ENCODE results near the gene INPP5D. TPM values are rescaled to one million over a fixed set of nuclear protein-coding genes. Genes with fewer than 3 reads are reported as not detected.

INPP5D gene
- total RNA-seq, 1 experiment from 2014 or later: 2.6 TPM

- Histone ChIP-seq H3K4me1 (replicated peaks) (no peaks in the 10 kb centered on the region), H3K4me3 (no peak overlapping the region), H3K9me3 (replicated peaks) (no peaks in the 10 kb centered on the region), H3K27me3 (replicated peaks) (no peaks in the 10 kb centered on the region), H3K36me3 (no peaks in the 10 kb centered on the region), H3K27ac (no peak overlapping the region)
- no peak for DNase-seq (ENCODE audit: low read depth in 1 of 2, low spot score in 2 of 2)
Measured at GRCh38 chr2:233201258-233202013, 141.3 kb downstream of the INPP5D start.

- H3K27me3 ChIP-seq (replicated peaks): no peaks in the 10 kb centered on the region
- H3K9me3 ChIP-seq (replicated peaks): no peaks in the 10 kb centered on the region
- no peaks in the 10 kb centered on the region for H3K36me3 ChIP-seq
- no peak overlapping the region for H3K4me3 ChIP-seq
- H3K4me1 ChIP-seq (replicated peaks): peaks cover 3% of the 10 kb centered on the region
- no peak for DNase-seq (ENCODE audit: low read depth in 1 of 2, low spot score in 2 of 2)
- no peak overlapping the region for H3K27ac ChIP-seq
Measured at GRCh38 chr2:233202531-233202944, 142.4 kb downstream of the INPP5D start.

- H3K36me3 ChIP-seq: no peaks in the 10 kb centered on the region
- DNase-seq (ENCODE audit: low read depth in 1 of 2, low spot score in 2 of 2): no peak
- no peaks in the 10 kb centered on the region for H3K27me3 ChIP-seq (replicated peaks)
- no peak overlapping the region for H3K4me3 ChIP-seq
- H3K27ac ChIP-seq: no peak overlapping the region
- H3K4me1 ChIP-seq (replicated peaks): peaks cover 8% of the 10 kb centered on the region
- no peaks in the 10 kb centered on the region for H3K9me3 ChIP-seq (replicated peaks)
Measured at GRCh38 chr2:233203060-233203459, 142.9 kb downstream of the INPP5D start.

- Histone ChIP-seq H3K4me3 (no peak overlapping the region), H3K9me3 (replicated peaks) (no peaks in the 10 kb centered on the region), H3K36me3 (no peaks in the 10 kb centered on the region), H3K27ac (no peak overlapping the region), H3K4me1 (replicated peaks) (peaks cover 21% of the 10 kb centered on the region), H3K27me3 (replicated peaks) (no peaks in the 10 kb centered on the region)
- no peak for DNase-seq (ENCODE audit: low read depth in 1 of 2, low spot score in 2 of 2)
Measured at GRCh38 chr2:233204286-233204936, 144.3 kb downstream of the INPP5D start.

- no peaks in the 10 kb centered on the region for H3K36me3 ChIP-seq
- no peaks in the 10 kb centered on the region for H3K27me3 ChIP-seq (replicated peaks)
- H3K27ac ChIP-seq: peak overlapping the region; percentile 85
- no peaks in the 10 kb centered on the region for H3K9me3 ChIP-seq (replicated peaks)
- peak; percentile 66 to 84 for DNase-seq (ENCODE audit: low read depth in 1 of 2, low spot score in 2 of 2)
- H3K4me1 ChIP-seq (replicated peaks): peaks cover 46% of the 10 kb centered on the region
- no peak overlapping the region for H3K4me3 ChIP-seq
Measured at GRCh38 chr2:233208382-233209116, 148.4 kb downstream of the INPP5D start.

DNA sequence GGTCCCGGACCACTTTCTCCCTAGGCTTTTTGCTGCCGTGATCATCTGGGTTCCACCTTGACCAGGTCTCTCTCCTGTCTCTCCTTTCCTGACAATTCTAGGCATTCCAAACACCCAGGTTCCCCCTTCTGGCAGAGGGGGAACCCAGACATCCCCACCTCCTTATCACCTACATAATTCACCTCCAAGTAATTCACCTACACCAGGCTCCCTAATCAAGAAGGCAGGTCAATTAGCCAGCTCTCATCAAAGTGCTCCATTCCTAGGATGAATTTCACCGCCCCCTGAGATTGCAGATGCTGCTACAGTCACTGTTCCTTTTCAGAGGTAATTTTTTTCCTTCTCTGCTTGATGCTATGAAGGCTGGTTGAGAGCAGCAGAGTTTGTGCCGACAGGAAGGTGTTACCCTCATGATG lies 149.0 kb downstream of the INPP5D start:
- H3K27me3 ChIP-seq (replicated peaks): no peaks in the 10 kb centered on the region

GRCh38 chr2:233209533-233210171 lies 149.5 kb downstream of the INPP5D start:
- Histone ChIP-seq H3K27ac (peak overlapping the region; percentile 94), H3K9me3 (replicated peaks) (no peaks in the 10 kb centered on the region), H3K27me3 (replicated peaks) (no peaks in the 10 kb centered on the region), H3K4me3 (no peak overlapping the region), H3K36me3 (no peaks in the 10 kb centered on the region), H3K4me1 (replicated peaks) (peaks cover 46% of the 10 kb centered on the region)
- DNase-seq (ENCODE audit: low read depth in 1 of 2, low spot score in 2 of 2): peak; percentile 97 to 100

More for the DNA sequence above, 149.0 kb downstream of the INPP5D start:
- Histone ChIP-seq H3K4me3 (no peak overlapping the region), H3K9me3 (replicated peaks) (no peaks in the 10 kb centered on the region), H3K36me3 (no peaks in the 10 kb centered on the region), H3K4me1 (replicated peaks) (peaks cover 46% of the 10 kb centered on the region), H3K27ac (peak overlapping the region; percentile 85)
- no peak for DNase-seq (ENCODE audit: low read depth in 1 of 2, low spot score in 2 of 2)

- H3K36me3 ChIP-seq: no peaks in the 10 kb centered on the region
- no peaks in the 10 kb centered on the region for H3K27me3 ChIP-seq (replicated peaks)
- peak overlapping the region; percentile 15 for H3K4me3 ChIP-seq
- peak overlapping the region; percentile 94 for H3K27ac ChIP-seq
- no peak for DNase-seq (ENCODE audit: low read depth in 1 of 2, low spot score in 2 of 2)
- peaks cover 46% of the 10 kb centered on the region for H3K4me1 ChIP-seq (replicated peaks)
- H3K9me3 ChIP-seq (replicated peaks): no peaks in the 10 kb centered on the region
Measured at GRCh38 chr2:233210281-233210680, 150.1 kb downstream of the INPP5D start.

- H3K36me3 ChIP-seq: no peaks in the 10 kb centered on the region
- no peaks in the 10 kb centered on the region for H3K27me3 ChIP-seq (replicated peaks)
- DNase-seq (ENCODE audit: low read depth in 1 of 2, low spot score in 2 of 2): peak; percentile 96 to 97
- H3K9me3 ChIP-seq (replicated peaks): no peaks in the 10 kb centered on the region
- H3K4me1 ChIP-seq (replicated peaks): peaks cover 46% of the 10 kb centered on the region
- peak overlapping the region; percentile 15 for H3K4me3 ChIP-seq
- H3K27ac ChIP-seq: peak overlapping the region; percentile 94
Measured at GRCh38 chr2:233210843-233211547, 150.9 kb downstream of the INPP5D start.

GRCh38 chr2:233211548-233211895 lies 151.4 kb downstream of the INPP5D start:
- no peaks in the 10 kb centered on the region for H3K36me3 ChIP-seq
- H3K9me3 ChIP-seq (replicated peaks): no peaks in the 10 kb centered on the region
- DNase-seq (ENCODE audit: low read depth in 1 of 2, low spot score in 2 of 2): no peak
- H3K4me1 ChIP-seq (replicated peaks): peaks cover 46% of the 10 kb centered on the region
- H3K4me3 ChIP-seq: no peak overlapping the region; the same call in 1 of the 2 replicates
- H3K27me3 ChIP-seq (replicated peaks): no peaks in the 10 kb centered on the region
- H3K27ac ChIP-seq: peak overlapping the region; percentile 94

DNA sequence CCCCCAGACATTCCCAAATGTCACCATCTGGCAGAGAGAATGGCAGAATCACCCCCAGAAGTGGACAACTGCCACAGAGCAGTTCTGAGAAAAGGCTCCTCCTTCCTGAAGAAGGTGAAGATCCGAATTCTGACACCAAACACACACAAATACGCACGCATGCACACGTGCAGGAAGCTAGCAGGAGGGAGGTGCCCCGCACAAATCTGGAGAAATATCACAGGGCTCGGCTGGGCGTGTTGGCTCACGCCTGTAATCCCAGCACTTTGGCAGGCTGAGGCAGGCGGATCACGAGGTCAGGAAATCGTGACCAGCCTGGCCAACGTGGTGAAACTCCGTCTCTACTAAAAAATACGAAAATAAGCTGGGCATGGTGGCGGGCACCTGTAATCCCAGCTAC lies 152.9 kb downstream of the INPP5D start:
- H3K27me3 ChIP-seq (replicated peaks): no peaks in the 10 kb centered on the region
- no peak overlapping the region for H3K4me3 ChIP-seq
- H3K9me3 ChIP-seq (replicated peaks): no peaks in the 10 kb centered on the region
- DNase-seq (ENCODE audit: low read depth in 1 of 2, low spot score in 2 of 2): no peak
- no peak overlapping the region for H3K27ac ChIP-seq
- no peaks in the 10 kb centered on the region for H3K36me3 ChIP-seq
- peaks cover 39% of the 10 kb centered on the region for H3K4me1 ChIP-seq (replicated peaks)

- Histone ChIP-seq H3K4me1 (replicated peaks) (peaks cover 29% of the 10 kb centered on the region), H3K4me3 (no peak overlapping the region), H3K27ac (no peak overlapping the region), H3K27me3 (replicated peaks) (no peaks in the 10 kb centered on the region), H3K36me3 (no peaks in the 10 kb centered on the region), H3K9me3 (replicated peaks) (no peaks in the 10 kb centered on the region)
- DNase-seq (ENCODE audit: low read depth in 1 of 2, low spot score in 2 of 2): no peak
Measured at GRCh38 chr2:233213975-233214374, 153.8 kb downstream of the INPP5D start.

DNA sequence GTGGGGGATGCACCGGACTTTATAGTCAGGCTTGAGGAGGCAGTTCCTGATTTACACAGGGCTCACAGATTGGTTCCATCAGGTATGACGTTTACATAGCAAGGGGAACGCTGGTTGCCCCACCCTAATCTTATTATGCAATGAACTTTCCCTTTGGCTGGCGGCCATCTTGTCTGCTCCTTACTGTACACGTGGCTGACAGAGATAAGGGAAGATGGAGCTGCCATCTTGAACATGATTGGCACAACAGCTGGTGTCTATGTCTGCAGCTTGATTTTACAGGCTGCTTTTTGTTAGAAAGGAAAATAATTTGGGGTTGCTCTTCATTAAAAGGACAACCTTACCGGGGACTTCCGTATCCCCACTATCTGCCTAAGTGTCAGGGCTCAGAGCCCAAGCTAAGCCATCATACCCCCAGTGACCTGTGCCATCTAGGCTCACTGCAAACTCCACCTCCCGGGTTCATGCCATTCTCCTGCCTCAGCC lies 157.8 kb downstream of the INPP5D start:
- no peaks in the 10 kb centered on the region for H3K36me3 ChIP-seq
- peaks cover 17% of the 10 kb centered on the region for H3K4me1 ChIP-seq (replicated peaks)
- no peaks in the 10 kb centered on the region for H3K9me3 ChIP-seq (replicated peaks)
- H3K27ac ChIP-seq: no peak overlapping the region
- no peak for DNase-seq (ENCODE audit: low read depth in 1 of 2, low spot score in 2 of 2)
- no peaks in the 10 kb centered on the region for H3K27me3 ChIP-seq (replicated peaks)
- H3K4me3 ChIP-seq: no peak overlapping the region
